ENCODE results near the gene BCL7A.

The BCL7A gene

DNA sequence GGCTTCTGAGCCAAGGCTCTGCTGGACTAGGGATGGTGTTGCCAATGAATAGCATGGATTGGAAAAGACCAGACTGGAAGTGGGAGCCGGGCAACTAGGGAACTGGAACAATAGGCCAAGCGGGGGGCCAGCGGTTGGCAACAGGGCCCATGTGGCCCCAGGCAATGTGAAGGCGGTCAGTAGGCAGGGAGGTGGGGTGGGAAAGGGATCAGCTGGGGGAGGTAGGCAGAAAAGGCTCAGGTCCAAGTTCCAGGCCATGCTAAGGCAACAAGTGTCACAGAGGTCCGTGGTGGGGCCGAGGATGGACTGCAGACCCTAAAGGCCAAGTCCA is 42.0 kb downstream of the BCL7A start:
- ATAC-seq: no peak
- TF ChIP-seq POU6F1 (CRISPR knock-in tag; IDR thresholded peaks at IDR 0.05; ENCODE audit: borderline replicate concordance, low read depth) (no peak), SNAI2 (CRISPR knock-in tag; IDR thresholded peaks at IDR 0.05) (no peak), GLIS3 (CRISPR knock-in tag; IDR thresholded peaks at IDR 0.05) (no peak), PATZ1 (CRISPR knock-in tag; IDR thresholded peaks at IDR 0.05; ENCODE audit: borderline replicate concordance) (no peak), CSDC2 (CRISPR knock-in tag; IDR thresholded peaks at IDR 0.05) (no peak)

GRCh38 chr12:122064025-122064777 is 42.5 kb downstream of the BCL7A start:
- TF ChIP-seq RARB (CRISPR knock-in tag; IDR thresholded peaks at IDR 0.05): peak; percentile 65; the same call in 1 of the 2 replicates
- TF ChIP-seq CSDC2 (CRISPR knock-in tag; IDR thresholded peaks at IDR 0.05): peak; percentile 99
- peak; percentile 95 for TF ChIP-seq BACH2 (CRISPR knock-in tag; IDR thresholded peaks at IDR 0.05; ENCODE audit: borderline replicate concordance)
- peak; percentile 94 for TF ChIP-seq ZNF565 (CRISPR knock-in tag; conservative IDR thresholded peaks at IDR 0.05; ENCODE audit: low read depth)
- 0 out of 2 replicates have a peak, but pooled peaks have one; percentile 80 for TF ChIP-seq ZC3H10 (CRISPR knock-in tag; IDR thresholded peaks at IDR 0.05)
- TF ChIP-seq TCF4 (CRISPR knock-in tag; IDR thresholded peaks at IDR 0.05; ENCODE audit: borderline replicate concordance): peak; percentile 63; the same call in 1 of the 2 replicates
- TF ChIP-seq TOX (CRISPR knock-in tag; IDR thresholded peaks at IDR 0.05; ENCODE audit: borderline replicate concordance): peak; percentile 78; the same call in 1 of the 2 replicates
- no peak for TF ChIP-seq OSR1 (CRISPR knock-in tag; IDR thresholded peaks at IDR 0.05)
- peak; percentile 56; the same call in 1 of the 2 replicates for TF ChIP-seq GLIS3 (CRISPR knock-in tag; IDR thresholded peaks at IDR 0.05)
- TF ChIP-seq PATZ1 (CRISPR knock-in tag; IDR thresholded peaks at IDR 0.05; ENCODE audit: borderline replicate concordance): peak; percentile 81
- peak; percentile 57; the same call in 1 of the 2 replicates for TF ChIP-seq CREB5 (CRISPR knock-in tag; IDR thresholded peaks at IDR 0.05; ENCODE audit: low read depth)
- TF ChIP-seq ZNF8 (CRISPR knock-in tag; IDR thresholded peaks at IDR 0.05): peak; percentile 78
- peak; percentile 89 for TF ChIP-seq ISL1 (CRISPR knock-in tag; IDR thresholded peaks at IDR 0.05)
- TF ChIP-seq CSRNP3 (CRISPR knock-in tag; IDR thresholded peaks at IDR 0.05): 0 out of 2 replicates have a peak, but pooled peaks have one; percentile 59
- TF ChIP-seq ZFP3 (CRISPR knock-in tag; IDR thresholded peaks at IDR 0.05): peak; percentile 93
- peak; percentile 74; the same call in 1 of the 2 replicates for TF ChIP-seq ARNTL (CRISPR knock-in tag; IDR thresholded peaks at IDR 0.05; ENCODE audit: borderline replicate concordance, low read depth)
- no peak for TF ChIP-seq PPARA (CRISPR knock-in tag; IDR thresholded peaks at IDR 0.05; ENCODE audit: borderline replicate concordance)
- peak; percentile 91; the same call in 1 of the 2 replicates for TF ChIP-seq POU6F1 (CRISPR knock-in tag; IDR thresholded peaks at IDR 0.05; ENCODE audit: borderline replicate concordance, low read depth)
- TF ChIP-seq SNAI2 (CRISPR knock-in tag; IDR thresholded peaks at IDR 0.05): peak; percentile 100
- TF ChIP-seq TSHZ2 (CRISPR knock-in tag; IDR thresholded peaks at IDR 0.05): peak; percentile 93
- peak; percentile 73 for TF ChIP-seq ZNF70 (CRISPR knock-in tag; IDR thresholded peaks at IDR 0.05)
- peak; percentile 95 for TF ChIP-seq ESRRG (CRISPR knock-in tag; IDR thresholded peaks at IDR 0.05)
- peak; percentile 50; the same call in 1 of the 2 replicates for TF ChIP-seq ZFP30 (CRISPR knock-in tag; IDR thresholded peaks at IDR 0.05)
- peak; percentile 92 for ATAC-seq
